K562 (cell line): ENCODE data around the gene OSBPL1A. TPM values are rescaled to one million over a fixed set of nuclear protein-coding genes. Genes with fewer than 3 reads are reported as not detected.

Experiments used
- ATAC-seq: fragments of 200-7000 bp; cut with Tn5 transposase; 3 replicates; pipeline ENCODE4 v1.9.1; 2020; ENCODE audit warnings: moderate library complexity
- BruUV-seq: library from RNA; stranded (reverse); fragments of 400-500 nt; replicated peaks from 2 replicates; lab custom pipeline; 2021; lab: Mats Ljungman, UMichigan
- CTCF ChIA-PET: fragments of 300-600 bp; formaldehyde crosslinking; extraction: SDS; loops from one replicate; lab custom pipeline; 2021; ENCODE audit warnings: low intra/inter-chr PET ratio; lab: Yijun Ruan, JAX
- POLR2A ChIA-PET: fragments of 300-600, 350-650 bp; sonication (Branson Sonifier 250); formaldehyde crosslinking; extraction: SDS; loops from one replicate; lab custom pipeline; 2021; ENCODE audit warnings: antibody characterized with exemption, inconsistent platforms; lab: Yijun Ruan, JAX
- DNase-seq, 4 experiments: peaks; one replicate each; pipeline versions ENCODE4 v3.0.0 to v3.0.0-alpha.2; 2011 to 2018; ENCODE audit warnings: low spot score in 3 of 4, mixed read lengths in 3 of 4; ENCODE audit errors: extremely low read depth in 1 of 4
- FAIRE-seq: peaks from 2 replicates; lab custom pipeline; 2011; peaks lifted over from hg19 to GRCh38; lab: Jason Lieb, UNC
- H2AFZ ChIP-seq: 2 replicates; pipeline ENCODE4 v1.6.0; 2011; ENCODE audit warnings: low read depth, low read length, control low read depth, inconsistent platforms
- H3K27ac ChIP-seq: fragments of 200-600 bp; 3 replicates; pipeline ENCODE4 v1.8.0; 2011; ENCODE audit warnings: low read depth, mild to moderate bottlenecking, control low read depth, inconsistent platforms, low read length, moderate library complexity, mixed read lengths; ENCODE audit errors: extremely low read depth
- H3K27me3 ChIP-seq, 2 experiments: fragments of 300-600 bp in 1 of 2; 2 replicates in 1 of 2; 3 replicates in 1 of 2; pipeline versions ENCODE4 v1.6.0 to v1.8.0; 2011; ENCODE audit warnings: inconsistent platforms in 2 of 2, low read length in 2 of 2, mild to moderate bottlenecking in 1 of 2, mixed read lengths in 1 of 2, moderate library complexity in 1 of 2; ENCODE audit not compliant: control insufficient read depth in 2 of 2, insufficient read depth in 2 of 2
- H3K36me3 ChIP-seq: fragments of 300-600 bp; 3 replicates; pipeline ENCODE4 v1.8.0; 2011; ENCODE audit warnings: mild to moderate bottlenecking, low read length, inconsistent platforms; ENCODE audit not compliant: control insufficient read depth, insufficient read depth
- H3K4me1 ChIP-seq, 2 experiments: fragments of 200-600 bp in 1 of 2; replicated peaks in 1 of 2; 2 replicates in 1 of 2; 3 replicates in 1 of 2; pipeline versions ENCODE4 v1.5.1 to v1.8.0; 2011; ENCODE audit warnings: inconsistent platforms in 2 of 2, low read length in 2 of 2, mild to moderate bottlenecking in 1 of 2, mixed read lengths in 1 of 2, moderate library complexity in 1 of 2; ENCODE audit not compliant: control insufficient read depth in 2 of 2, insufficient read depth in 2 of 2
- H3K4me2 ChIP-seq: 2 replicates; pipeline ENCODE4 v1.6.1; 2011; ENCODE audit warnings: low read length, control low read depth, inconsistent platforms, mixed read lengths; ENCODE audit not compliant: insufficient read depth
- H3K4me3 ChIP-seq: fragments of 200-600 bp; sonication (generic), shearing (Covaris generic); 2 replicates; pipeline ENCODE4 v1.5.1; 2016; ENCODE audit warnings: control low read depth, inconsistent platforms
- H3K79me2 ChIP-seq: fragments of 200-600 bp; 3 replicates; pipeline ENCODE4 v1.8.0; 2011; ENCODE audit warnings: low read length, inconsistent platforms; ENCODE audit not compliant: control insufficient read depth, insufficient read depth
- H3K9ac ChIP-seq, 2 experiments: 2 replicates each; pipeline versions ENCODE4 v1.6.0 to v1.6.1; 2011; ENCODE audit warnings: low read depth in 2 of 2, low read length in 2 of 2, control low read depth in 1 of 2, inconsistent platforms in 1 of 2, mild to moderate bottlenecking in 1 of 2, mixed read lengths in 1 of 2; ENCODE audit not compliant: insufficient read depth in 1 of 2
- H3K9me1 ChIP-seq: one replicate; pipeline ENCODE4 v1.6.0; 2011; ENCODE audit warnings: inconsistent platforms, mild to moderate bottlenecking, low read length, moderate library complexity; ENCODE audit not compliant: control insufficient read depth, insufficient read depth
- H3K9me3 ChIP-seq: replicated peaks from 2 replicates; pipeline ENCODE4 v1.5.1; 2011; ENCODE audit warnings: low read depth, low read length, inconsistent platforms; ENCODE audit not compliant: control insufficient read depth, insufficient read depth
- H4K20me1 ChIP-seq: replicated peaks from 2 replicates; pipeline ENCODE4 v1.6.1; 2011; ENCODE audit warnings: low read length, inconsistent platforms, mixed read lengths; ENCODE audit not compliant: control insufficient read depth, insufficient read depth
- MITF ChIP-seq: IDR thresholded peaks from 2 replicates; pipeline ENCODE4 v1.6.1; 2014; ENCODE audit warnings: antibody characterized with exemption
- PATZ1 ChIP-seq: fragments of 250-450 bp; sonication (Bioruptor Pico); IDR thresholded peaks from 2 replicates; pipeline ENCODE4 v1.5.0; 2020; ENCODE audit warnings: mild to moderate bottlenecking, borderline replicate concordance
- POLR2AphosphoS5 ChIP-seq: IDR thresholded peaks from 2 replicates; pipeline ENCODE4 v1.6.1; 2011; ENCODE audit warnings: mild to moderate bottlenecking, low read depth, low read length, moderate library complexity; ENCODE audit not compliant: control insufficient read depth, insufficient read depth
- THAP7 ChIP-seq: fragments of 250-450 bp; sonication (Bioruptor Pico); IDR thresholded peaks from 2 replicates; pipeline ENCODE4 v1.5.0; 2021
- ZKSCAN3 ChIP-seq: fragments of 250-450 bp; sonication (Bioruptor Pico); IDR thresholded peaks from 2 replicates; pipeline ENCODE4 v1.4.0; 2020
- ZNF134 ChIP-seq: fragments of 250-450 bp; sonication (Bioruptor Pico); conservative IDR thresholded peaks from 2 replicates; pipeline ENCODE4 v1.4.0; 2020
- WGBS: fragments of 100-300 bp; shearing (Covaris generic); methylation state at CpG from one replicate; pipeline ENCODE4 v1.1.6; 2016; ENCODE audit warnings: low coverage, mixed read lengths; ENCODE audit not compliant: insufficient coverage; ENCODE audit errors: missing lambda C conversion rate; 5-methylcytosine and 5-hydroxymethylcytosine counted together
- in situ Hi-C: fragments of 300-500 bp; cut with MboI; formaldehyde crosslinking; loops from 4 replicates; pipeline ENCODE4 v1.15.0; 2018; ENCODE audit warnings: inconsistent platforms, mixed read lengths
- intact Hi-C: fragments of 100-400 bp; cut with micrococcal nuclease; formaldehyde crosslinking; loops from 2 replicates; pipeline ENCODE4 v1.14.2; 2022
- polyA plus RNA-seq, 8 experiments: library from polyadenylated mRNA; depleted of rRNA in 4 of 8; stranded (reverse) in 5 of 8; unstranded in 3 of 8; fragments of >200 nt; fragmentation: Nextera tagmentation in 2 of 8; fragmentation: Illumina TruSeq in 1 of 8; extraction: Ambion mirVana in 2 of 8; extraction: Trizol in 1 of 8; gene quantifications; 2 replicates each; pipeline versions ENCODE4 v1.2.1 to v1.2.3, GENCODE V29; 2011 to 2014; ENCODE audit warnings: inconsistent platforms in 1 of 8, missing spikeins in 1 of 8
- total RNA-seq, 7 experiments: library from RNA; depleted of rRNA in 6 of 7; stranded (reverse); fragments of >200 nt in 6 of 7; fragmentation: Illumina TruSeq in 2 of 7; extraction: Trizol in 2 of 7; gene quantifications; 2 replicates each; pipeline versions ENCODE4 v1.2.1 to v1.2.3, GENCODE V29; 2011 to 2021; ENCODE audit warnings: low replicate concordance in 1 of 7

OSBPL1A gene
- total and polyA plus RNA-seq, 9 of the 15 experiments (the other 6 are each of a cell fraction or from before 2014, with no cell fraction given), result 0.40 to 0.49 TPM; not detected in 7

GRCh38 chr18:24306201-24306600 lies 91.4 kb downstream of the OSBPL1A start:
- BruUV-seq, result no TSS peak
- DNase-seq (no peak), ATAC-seq (no peak), FAIRE-seq (no peak)
- Histone ChIP-seq H3K9ac (no peak overlapping the region), H3K27ac (no peak overlapping the region), H2AFZ (no peak overlapping the region), H3K4me2 (no peak overlapping the region), H3K4me1 (no peaks in the 10 kb centered on the region), H4K20me1 (no peaks in the 10 kb centered on the region), H3K27me3 (no peaks in the 10 kb centered on the region), H3K36me3 (no peaks in the 10 kb centered on the region), H3K9me1 (no peaks in the 10 kb centered on the region), H3K79me2 (no peaks in the 10 kb centered on the region), H3K4me3 (no peak overlapping the region), H3K9me3 (no peaks in the 10 kb centered on the region)
- no peak for TF ChIP-seq PATZ1 (CRISPR knock-in tag)
- no peak for TF ChIP-seq THAP7 (CRISPR knock-in tag)
- no peak for TF ChIP-seq ZKSCAN3
- TF ChIP-seq ZNF134 (CRISPR knock-in tag), result no peak
- TF ChIP-seq POLR2AphosphoS5, result no peak
- TF ChIP-seq MITF, result no peak
- 0% methylated on average over 2 of the region's 2 CpGs for WGBS
- ChIA-PET POLR2A (no interaction called here), CTCF (no interaction called here)
- intact Hi-C loops (no loop called here), in situ Hi-C loops (no loop called here)
